HCT116 (cell line): Measurements from ENCODE around the gene KRTAP5-5. TPM values are rescaled to one million over a fixed set of nuclear protein-coding genes. Genes with fewer than 3 reads are reported as not detected.

Experiments
- ATAC-seq: fragments of 200-7000 bp; cut with Tn5 transposase; 2 replicates; pipeline ENCODE4 v1.9.1; 2020; ENCODE audit warnings: mild to moderate bottlenecking, moderate library complexity
- BruUV-seq: library from RNA; stranded (reverse); fragments of 400-500 nt; replicated peaks from 2 replicates; lab custom pipeline; 2021; lab: Mats Ljungman, UMichigan
- CTCF ChIA-PET: fragments of 300-600 bp; sonication (Branson Sonifier 250); formaldehyde crosslinking; loops from one replicate; lab custom pipeline; 2021; ENCODE audit warnings: antibody characterized with exemption; lab: Charles Lee
- POLR2A ChIA-PET: fragments of 300-600, 350-600 bp; sonication (Branson Sonifier 250); formaldehyde crosslinking; loops from one replicate; lab custom pipeline; 2021; ENCODE audit warnings: antibody characterized with exemption; lab: Charles Lee
- RAD21 ChIA-PET, 2 experiments: fragments of 300-600 bp; sonication (Branson Sonifier 250); formaldehyde crosslinking; loops; one replicate each; lab custom pipeline; 2023; ENCODE audit warnings: low total read pairs in 2 of 2; ENCODE audit not compliant: uncharacterized antibody in 2 of 2, unreplicated experiment in 2 of 2, low non-redundant PET in 1 of 2; lab: Charles Lee
- DNase-seq: peaks from one replicate; pipeline ENCODE4 v3.0.0-alpha.2; 2010; ENCODE audit warnings: low read depth, low spot score
- H2AFZ ChIP-seq: fragments of 200-600 bp; shearing (Covaris generic), sonication (generic); 2 replicates; pipeline ENCODE4 v1.6.1; 2017; ENCODE audit warnings: low read depth, mixed run types, mixed read lengths, antibody characterized with exemption, low read length; ENCODE audit not compliant: poor library complexity, severe bottlenecking
- H3K27ac ChIP-seq: 2 replicates; pipeline ENCODE4 v1.5.1; 2012; ENCODE audit warnings: low read depth, low read length
- H3K27me3 ChIP-seq: fragments of 200-600 bp; sonication (generic); 2 replicates; pipeline ENCODE4 v1.6.1; 2016; ENCODE audit warnings: mixed run types, low read length, mixed read lengths; ENCODE audit not compliant: insufficient read depth
- H3K36me3 ChIP-seq, 2 experiments: fragments of 200-500 bp in 1 of 2; fragments of 200-600 bp in 1 of 2; sonication (Bioruptor generic) in 1 of 2; sonication (generic) in 1 of 2; 2 replicates each; pipeline versions ENCODE4 v1.5.1 to v1.6.1; 2014 to 2016; ENCODE audit warnings: low read length in 2 of 2, inconsistent platforms in 1 of 2, mixed read lengths in 1 of 2, mixed run types in 1 of 2; ENCODE audit not compliant: insufficient read depth in 2 of 2, control insufficient read depth in 1 of 2
- H3K4me1 ChIP-seq, 2 experiments: fragments of 200-600 bp in 1 of 2; sonication (generic) in 1 of 2; 2 replicates each; pipeline versions ENCODE4 v1.5.1 to v1.6.1; 2012 to 2017; ENCODE audit warnings: low read length in 2 of 2, inconsistent platforms in 1 of 2, mild to moderate bottlenecking in 1 of 2, mixed read lengths in 1 of 2, mixed run types in 1 of 2, moderate library complexity in 1 of 2; ENCODE audit not compliant: insufficient read depth in 2 of 2, control insufficient read depth in 1 of 2
- H3K4me2 ChIP-seq: fragments of 200-600 bp; sonication (generic); 2 replicates; pipeline ENCODE4 v1.6.1; 2017; ENCODE audit warnings: mixed run types, low read length, mixed read lengths
- H3K4me3 ChIP-seq, 2 experiments: fragments of 200-600 bp in 1 of 2; sonication (generic) in 1 of 2; replicated peaks in 1 of 2; 2 replicates each; pipeline ENCODE4 v1.5.1; 2011 to 2016; ENCODE audit warnings: low read length in 2 of 2, control low read depth in 1 of 2, low read depth in 1 of 2, mild to moderate bottlenecking in 1 of 2, mixed read lengths in 1 of 2, mixed run types in 1 of 2
- H3K79me2 ChIP-seq: fragments of 200-600 bp; sonication (generic); 2 replicates; pipeline ENCODE4 v1.6.1; 2017; ENCODE audit warnings: mild to moderate bottlenecking, mixed run types, low read length, moderate library complexity, mixed read lengths; ENCODE audit not compliant: insufficient read depth
- H3K9ac ChIP-seq: fragments of 200-600 bp; sonication (generic); 2 replicates; pipeline ENCODE4 v1.6.1; 2016; ENCODE audit warnings: low read length, mixed read lengths
- H3K9me2 ChIP-seq: fragments of 200-600 bp; sonication (generic), shearing (Covaris generic); 2 replicates; pipeline ENCODE4 v1.6.1; 2017; ENCODE audit warnings: mixed run types, mild to moderate bottlenecking, moderate library complexity; ENCODE audit not compliant: insufficient read depth
- H3K9me3 ChIP-seq, 2 experiments: fragments of 200-500 bp in 1 of 2; fragments of 200-600 bp in 1 of 2; sonication (Bioruptor generic) in 1 of 2; sonication (generic) in 1 of 2; 2 replicates each; pipeline ENCODE4 v1.6.1; 2014 to 2017; ENCODE audit warnings: low read length in 2 of 2, mixed read lengths in 2 of 2, inconsistent platforms in 1 of 2, low read depth in 1 of 2, mild to moderate bottlenecking in 1 of 2, mixed run types in 1 of 2, moderate library complexity in 1 of 2; ENCODE audit not compliant: control insufficient read depth in 1 of 2, insufficient read depth in 1 of 2
- H4K20me1 ChIP-seq: fragments of 200-600 bp; sonication (generic), shearing (Covaris generic); 2 replicates; pipeline ENCODE4 v1.6.1; 2017; ENCODE audit warnings: mixed run types, mild to moderate bottlenecking, moderate library complexity; ENCODE audit not compliant: insufficient read depth
- ATF3 ChIP-seq: IDR thresholded peaks from 2 replicates; pipeline ENCODE4 v1.6.1; 2012
- CEBPB ChIP-seq: IDR thresholded peaks from 2 replicates; pipeline ENCODE4 v1.6.1; 2012; ENCODE audit warnings: low read depth
- EGR1 ChIP-seq: IDR thresholded peaks from 2 replicates; pipeline ENCODE4 v1.6.1; 2012; ENCODE audit warnings: low read depth
- ELF1 ChIP-seq: IDR thresholded peaks from 2 replicates; pipeline ENCODE4 v1.6.1; 2012; ENCODE audit warnings: low read depth, borderline replicate concordance
- EZH2phosphoT487 ChIP-seq: fragments of 200-600 bp; IDR thresholded peaks from 2 replicates; pipeline ENCODE4 v1.6.1; 2018; ENCODE audit warnings: antibody characterized with exemption, borderline replicate concordance
- FOSL1 ChIP-seq: IDR thresholded peaks from 2 replicates; pipeline ENCODE4 v1.6.1; 2012; ENCODE audit warnings: low read depth
- JUND ChIP-seq: IDR thresholded peaks from 2 replicates; pipeline ENCODE4 v1.6.1; 2012
- MAX ChIP-seq: IDR thresholded peaks from 2 replicates; pipeline ENCODE4 v1.6.1; 2012
- POLR2AphosphoS5 ChIP-seq: IDR thresholded peaks from 2 replicates; pipeline ENCODE4 v1.6.1; 2011; ENCODE audit warnings: mild to moderate bottlenecking, low read depth, low read length, moderate library complexity
- RAD21 ChIP-seq: IDR thresholded peaks from 2 replicates; pipeline ENCODE4 v1.6.1; 2012; ENCODE audit warnings: low read depth, mild to moderate bottlenecking
- TCF7L2 ChIP-seq: IDR thresholded peaks from 2 replicates; pipeline ENCODE4 v1.7.0; 2011; ENCODE audit warnings: borderline replicate concordance, inconsistent platforms; ENCODE audit not compliant: insufficient read depth, insufficient read length; ENCODE audit errors: extremely low read depth
- ZFX ChIP-seq: fragments of 450-650 bp; IDR thresholded peaks from 2 replicates; pipeline ENCODE4 v1.6.1; 2017
- ZNF274 ChIP-seq: fragments of 200-500 bp; sonication (Bioruptor generic); IDR thresholded peaks from 2 replicates; pipeline ENCODE4 v1.6.1; 2014; ENCODE audit warnings: mild to moderate bottlenecking, low read depth, low read length, inconsistent platforms
- intact Hi-C: fragments of 100-400 bp; cut with micrococcal nuclease; formaldehyde crosslinking; loops from 2 replicates; pipeline ENCODE4 v1.10.0; 2022
- total RNA-seq: library from RNA; stranded (reverse); gene quantifications from one replicate; pipeline ENCODE4 v1.2.1, GENCODE V29; 2021; ENCODE audit not compliant: unreplicated experiment
- TF ChIP-seq, protein P1 (sequence below), 3 experiments: fragments of 200-600 bp in 1 of 3; sonication (generic) in 1 of 3; IDR thresholded peaks in 2 of 3; conservative IDR thresholded peaks in 1 of 3; 2 replicates each; pipeline ENCODE4 v1.5.1; 2012 to 2017; ENCODE audit warnings: low read depth in 2 of 3, low read length in 2 of 3, antibody characterized with exemption in 1 of 3, borderline replicate concordance in 1 of 3, control low read depth in 1 of 3, mild to moderate bottlenecking in 1 of 3, mixed read lengths in 1 of 3, mixed run types in 1 of 3, moderate library complexity in 1 of 3; ENCODE audit not compliant: insufficient read depth in 1 of 3

The KRTAP5-5 gene
- total RNA-seq, 1 experiment from 2014 or later: not detected

GRCh38 chr11:1619449-1619848, 10.1 kb upstream of the KRTAP5-5 start:
- H3K27me3 ChIP-seq: no peaks in the 10 kb centered on the region; the same call in 1 of the 2 replicates

More at GRCh38 chr11:1619449-1619848, 10.1 kb upstream of the KRTAP5-5 start:
- no peak overlapping the region for H3K27ac ChIP-seq
- RAD21 ChIA-PET: no interaction called here
- H3K4me2 ChIP-seq: no peak overlapping the region
- H3K36me3 ChIP-seq: no peaks in the 10 kb centered on the region
- H3K4me3 ChIP-seq: no peak overlapping the region
- no peak for DNase-seq
- no peak overlapping the region for H3K9ac ChIP-seq
- BruUV-seq: no TSS peak
- H3K79me2 ChIP-seq: no peaks in the 10 kb centered on the region
- no peak overlapping the region for H2AFZ ChIP-seq
- no peak for TF ChIP-seq EGR1
- TF ChIP-seq CEBPB: no peak
- TF ChIP-seq MAX: no peak
- no peak for TF ChIP-seq RAD21
- no peak for TF ChIP-seq ZNF274
- TF ChIP-seq JUND: no peak
- TF ChIP-seq, protein P1, sequence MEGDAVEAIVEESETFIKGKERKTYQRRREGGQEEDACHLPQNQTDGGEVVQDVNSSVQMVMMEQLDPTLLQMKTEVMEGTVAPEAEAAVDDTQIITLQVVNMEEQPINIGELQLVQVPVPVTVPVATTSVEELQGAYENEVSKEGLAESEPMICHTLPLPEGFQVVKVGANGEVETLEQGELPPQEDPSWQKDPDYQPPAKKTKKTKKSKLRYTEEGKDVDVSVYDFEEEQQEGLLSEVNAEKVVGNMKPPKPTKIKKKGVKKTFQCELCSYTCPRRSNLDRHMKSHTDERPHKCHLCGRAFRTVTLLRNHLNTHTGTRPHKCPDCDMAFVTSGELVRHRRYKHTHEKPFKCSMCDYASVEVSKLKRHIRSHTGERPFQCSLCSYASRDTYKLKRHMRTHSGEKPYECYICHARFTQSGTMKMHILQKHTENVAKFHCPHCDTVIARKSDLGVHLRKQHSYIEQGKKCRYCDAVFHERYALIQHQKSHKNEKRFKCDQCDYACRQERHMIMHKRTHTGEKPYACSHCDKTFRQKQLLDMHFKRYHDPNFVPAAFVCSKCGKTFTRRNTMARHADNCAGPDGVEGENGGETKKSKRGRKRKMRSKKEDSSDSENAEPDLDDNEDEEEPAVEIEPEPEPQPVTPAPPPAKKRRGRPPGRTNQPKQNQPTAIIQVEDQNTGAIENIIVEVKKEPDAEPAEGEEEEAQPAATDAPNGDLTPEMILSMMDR (IDR thresholded peaks at IDR 0.05 in 2 of 3, conservative IDR thresholded peaks at IDR 0.05 in 1 of 3; ENCODE audit: borderline replicate concordance in 1 of 3, insufficient read depth in 1 of 3, low read depth in 2 of 3, low read length in 2 of 3): no peak
- no peak for TF ChIP-seq ELF1
- TF ChIP-seq ATF3: no peak
- TF ChIP-seq POLR2AphosphoS5: no peak
- TF ChIP-seq TCF7L2: no peak
- TF ChIP-seq EZH2phosphoT487: no peak
- no peak for TF ChIP-seq FOSL1
- no peak for TF ChIP-seq ZFX
- TF ChIP-seq, all 23 proteins: peak for 0
- intact Hi-C loops: no loop called here
- no peaks in the 10 kb centered on the region for H4K20me1 ChIP-seq
- H3K4me1 ChIP-seq: no peaks in the 10 kb centered on the region
- ChIA-PET CTCF (no interaction called here), POLR2A (interaction anchor here (0.6 kb wide), 1 partner anchor 62 kb away, joined by 4 read pairs; no protein-coding TSS in a partner anchor)
- no peaks in the 10 kb centered on the region for H3K9me2 ChIP-seq
- ATAC-seq: no peak
- no peaks in the 10 kb centered on the region for H3K9me3 ChIP-seq
